Subcutaneous adipose tissue (tissue), 4 donors: ENCODE measurements around the gene PDE6A. TPM values are rescaled to one million over a fixed set of nuclear protein-coding genes. Genes with fewer than 3 reads are reported as not detected.

Experiments
- total RNA-seq, 4 donors: library from RNA; depleted of rRNA; stranded (reverse); fragments of >200 nt; gene quantifications; one replicate each; pipeline ENCODE4 v1.1.0, GENCODE V29; 2016
- TF ChIP-seq, protein P1 (sequence below): fragments of 450-650 bp; IDR thresholded peaks from one replicate; pipeline ENCODE4 v1.5.1; 2016; ENCODE audit warnings: low read depth, mild to moderate bottlenecking, control low read depth, antibody characterized with exemption, moderate library complexity

Gene PDE6A
- total RNA-seq, 4 donors from 2014 or later = not detected

GRCh38 chr5:149829954-149830353 lies 114.6 kb downstream of the PDE6A start:
- TF ChIP-seq, protein P1, sequence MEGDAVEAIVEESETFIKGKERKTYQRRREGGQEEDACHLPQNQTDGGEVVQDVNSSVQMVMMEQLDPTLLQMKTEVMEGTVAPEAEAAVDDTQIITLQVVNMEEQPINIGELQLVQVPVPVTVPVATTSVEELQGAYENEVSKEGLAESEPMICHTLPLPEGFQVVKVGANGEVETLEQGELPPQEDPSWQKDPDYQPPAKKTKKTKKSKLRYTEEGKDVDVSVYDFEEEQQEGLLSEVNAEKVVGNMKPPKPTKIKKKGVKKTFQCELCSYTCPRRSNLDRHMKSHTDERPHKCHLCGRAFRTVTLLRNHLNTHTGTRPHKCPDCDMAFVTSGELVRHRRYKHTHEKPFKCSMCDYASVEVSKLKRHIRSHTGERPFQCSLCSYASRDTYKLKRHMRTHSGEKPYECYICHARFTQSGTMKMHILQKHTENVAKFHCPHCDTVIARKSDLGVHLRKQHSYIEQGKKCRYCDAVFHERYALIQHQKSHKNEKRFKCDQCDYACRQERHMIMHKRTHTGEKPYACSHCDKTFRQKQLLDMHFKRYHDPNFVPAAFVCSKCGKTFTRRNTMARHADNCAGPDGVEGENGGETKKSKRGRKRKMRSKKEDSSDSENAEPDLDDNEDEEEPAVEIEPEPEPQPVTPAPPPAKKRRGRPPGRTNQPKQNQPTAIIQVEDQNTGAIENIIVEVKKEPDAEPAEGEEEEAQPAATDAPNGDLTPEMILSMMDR = no peak

DNA sequence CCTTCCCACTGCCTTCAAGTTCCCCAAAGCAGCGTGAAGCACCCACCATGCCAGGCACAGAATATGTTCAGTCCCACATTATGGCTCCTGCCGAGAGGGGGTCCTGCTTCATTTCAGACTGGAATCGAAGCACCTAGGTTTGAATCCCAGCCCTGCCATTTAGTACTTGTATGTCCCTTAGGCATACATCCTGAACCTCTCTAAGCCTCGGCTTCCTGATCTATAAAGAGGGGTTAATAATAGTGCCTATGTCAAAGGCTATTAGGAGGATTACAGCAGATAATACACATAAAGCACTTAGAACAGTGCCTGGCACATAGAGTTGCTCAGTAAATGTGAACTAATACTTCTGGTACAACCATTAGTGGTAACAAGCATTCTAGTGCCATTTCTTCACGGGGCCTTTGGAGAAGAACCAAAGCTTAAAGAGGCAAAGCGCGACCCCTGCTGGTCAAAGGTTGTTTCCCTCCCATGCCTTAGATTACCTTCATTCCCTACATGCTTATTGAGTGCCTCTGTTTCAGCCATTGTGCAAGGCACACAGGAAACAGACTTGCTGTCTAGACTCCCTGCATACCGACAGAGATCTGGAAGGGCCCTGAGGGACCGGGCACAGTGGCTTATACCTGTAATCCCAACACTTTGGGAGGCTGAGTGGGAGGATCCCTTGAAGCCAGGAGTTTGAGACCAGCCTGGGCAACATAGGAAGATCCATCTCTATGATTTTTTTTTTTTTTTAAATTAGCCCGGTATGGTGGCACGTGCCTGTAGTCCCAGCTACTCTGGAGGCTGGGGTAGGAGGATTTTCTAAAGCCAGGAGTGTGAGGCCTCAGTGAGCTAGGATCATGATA lies 116.2 kb downstream of the PDE6A start:
- TF ChIP-seq, protein P1 = no peak

- TF ChIP-seq, protein P1 = no peak
Observed at GRCh38 chr5:149827546-149827945, 117.0 kb downstream of the PDE6A start.

- TF ChIP-seq, protein P1 = no peak
Observed at GRCh38 chr5:149827086-149827485, 117.5 kb downstream of the PDE6A start.

DNA sequence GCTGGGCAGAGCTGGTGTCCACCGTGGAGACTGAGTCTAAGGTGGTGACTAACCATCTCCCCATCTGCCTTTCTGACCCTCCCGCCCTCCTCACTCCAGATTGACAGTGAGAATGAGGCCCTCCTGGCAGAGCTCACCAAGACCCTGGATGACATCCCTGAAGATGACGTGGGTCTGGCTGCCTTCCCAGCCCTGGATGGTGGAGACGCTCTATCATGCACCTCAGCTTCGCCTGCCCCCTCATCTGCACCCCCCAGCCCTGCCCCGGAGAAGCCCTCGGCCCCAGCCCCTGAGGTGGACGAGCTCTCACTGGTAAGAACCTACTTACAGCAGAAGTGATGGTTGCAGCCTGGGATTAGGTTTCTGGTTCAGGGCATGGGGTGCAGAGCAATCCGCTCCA lies 118.0 kb downstream of the PDE6A start:
- TF ChIP-seq, protein P1 = no peak

GRCh38 chr5:149824846-149825245 lies 119.7 kb downstream of the PDE6A start:
- TF ChIP-seq, protein P1 = no peak

GRCh38 chr5:149824120-149824519 lies 120.5 kb downstream of the PDE6A start:
- TF ChIP-seq, protein P1 = no peak
